Trophoblast cell (in vitro differentiated cells and primary cell): Measurements from ENCODE around the gene LRCH4.

Experiments used
- DNase-seq, 2 donors: peaks; one replicate each; pipeline ENCODE4 v3.0.0-alpha.2; 2016
- H2AFZ ChIP-seq: 2 replicates; pipeline ENCODE4 v1.6.1; 2013; ENCODE audit warnings: low read length, moderate library complexity, mild to moderate bottlenecking; ENCODE audit not compliant: insufficient read depth, poor library complexity
- H2AK5ac ChIP-seq: 2 replicates; pipeline ENCODE4 v1.6.1; 2013; ENCODE audit warnings: mild to moderate bottlenecking, low read length
- H2BK120ac ChIP-seq: 2 replicates; pipeline ENCODE4 v1.6.1; 2013; ENCODE audit warnings: low read length, mild to moderate bottlenecking, moderate library complexity; ENCODE audit not compliant: insufficient read depth, poor library complexity
- H2BK12ac ChIP-seq: 2 replicates; pipeline ENCODE4 v1.6.1; 2013; ENCODE audit warnings: mild to moderate bottlenecking, low read length, moderate library complexity
- H2BK5ac ChIP-seq: 2 replicates; pipeline ENCODE4 v1.6.1; 2013; ENCODE audit warnings: low read length, low read depth, moderate library complexity, mild to moderate bottlenecking; ENCODE audit not compliant: poor library complexity
- H3K14ac ChIP-seq: 2 replicates; pipeline ENCODE4 v1.6.1; 2013; ENCODE audit warnings: mild to moderate bottlenecking, low read length
- H3K18ac ChIP-seq: 2 replicates; pipeline ENCODE4 v1.6.1; 2013; ENCODE audit warnings: mild to moderate bottlenecking, low read length
- H3K23ac ChIP-seq: 2 replicates; pipeline ENCODE4 v1.6.1; 2013; ENCODE audit warnings: low read length
- H3K27ac ChIP-seq: 2 replicates; pipeline ENCODE4 v1.5.1; 2013; ENCODE audit warnings: low read depth, mild to moderate bottlenecking, inconsistent platforms, low read length, moderate library complexity
- H3K27me3 ChIP-seq: 2 replicates; pipeline ENCODE4 v1.6.1; 2013; ENCODE audit warnings: inconsistent platforms, mild to moderate bottlenecking, low read length, moderate library complexity; ENCODE audit not compliant: insufficient read depth
- H3K36me3 ChIP-seq, 2 experiments: 1 replicate in 1 of 2; 2 replicates in 1 of 2; pipeline ENCODE4 v1.6.1; 2013; ENCODE audit warnings: low read length in 2 of 2, mild to moderate bottlenecking in 2 of 2, moderate library complexity in 1 of 2; ENCODE audit not compliant: insufficient read depth in 2 of 2, control insufficient read depth in 1 of 2
- H3K4ac ChIP-seq: 2 replicates; pipeline ENCODE4 v1.6.1; 2013; ENCODE audit warnings: low read depth, mild to moderate bottlenecking, low read length, moderate library complexity
- H3K4me1 ChIP-seq, 2 experiments: 1 replicate in 1 of 2; 2 replicates in 1 of 2; pipeline ENCODE4 v1.6.1; 2013; ENCODE audit warnings: low read length in 2 of 2, mild to moderate bottlenecking in 2 of 2, moderate library complexity in 1 of 2; ENCODE audit not compliant: insufficient read depth in 2 of 2, control insufficient read depth in 1 of 2
- H3K4me2 ChIP-seq: 2 replicates; pipeline ENCODE4 v1.6.1; 2013; ENCODE audit warnings: inconsistent platforms, mild to moderate bottlenecking, low read length, moderate library complexity
- H3K4me3 ChIP-seq: 2 replicates; pipeline ENCODE4 v1.5.1; 2013; ENCODE audit warnings: mild to moderate bottlenecking, low read depth, low read length, inconsistent platforms
- H3K79me1 ChIP-seq: one replicate; pipeline ENCODE4 v1.6.1; 2013; ENCODE audit warnings: low read length
- H3K79me2 ChIP-seq: 2 replicates; pipeline ENCODE4 v1.6.1; 2013; ENCODE audit warnings: low read length, mild to moderate bottlenecking; ENCODE audit not compliant: control insufficient read depth, insufficient read depth, poor library complexity
- H3K9ac ChIP-seq: 2 replicates; pipeline ENCODE4 v1.6.1; 2013; ENCODE audit warnings: mild to moderate bottlenecking, low read length
- H3K9me3 ChIP-seq: 2 replicates; pipeline ENCODE4 v1.6.1; 2013; ENCODE audit warnings: low read depth, mild to moderate bottlenecking, control low read depth, inconsistent platforms, low read length; ENCODE audit not compliant: insufficient read depth
- H4K12ac ChIP-seq: 2 replicates; pipeline ENCODE4 v1.6.1; 2013; ENCODE audit warnings: low read depth, mild to moderate bottlenecking, low read length, moderate library complexity
- H4K8ac ChIP-seq: 2 replicates; pipeline ENCODE4 v1.6.1; 2013; ENCODE audit warnings: low read depth, mild to moderate bottlenecking, low read length, moderate library complexity
- H4K91ac ChIP-seq: one replicate; pipeline ENCODE4 v1.6.1; 2013; ENCODE audit warnings: low read depth, mild to moderate bottlenecking, low read length, moderate library complexity
- WGBS: extraction: QIAGEN DNeasy Blood & Tissue Kit; methylation state at CpG from one replicate; pipeline ENCODE4 v1.1.7; 2013; ENCODE audit warnings: missing lambda C conversion rate; ENCODE audit not compliant: insufficient read length, insufficient coverage; ENCODE audit errors: extremely low coverage; 5-methylcytosine and 5-hydroxymethylcytosine counted together

The LRCH4 gene

GRCh38 chr7:100621554-100621953 is 35.6 kb upstream of the LRCH4 start:
- H3K4me1 ChIP-seq, result no peaks in the 10 kb centered on the region
- no peak overlapping the region for H4K12ac ChIP-seq
- H2AFZ ChIP-seq, result no peak overlapping the region
- no peaks in the 10 kb centered on the region for H3K79me1 ChIP-seq
- H3K23ac ChIP-seq, result no peak overlapping the region
- no peak overlapping the region for H3K9ac ChIP-seq
- H3K27me3 ChIP-seq, result no peaks in the 10 kb centered on the region
- no peak overlapping the region for H3K14ac ChIP-seq
- H2AK5ac ChIP-seq, result no peak overlapping the region
- H3K18ac ChIP-seq, result no peak overlapping the region
- no peak overlapping the region for H4K8ac ChIP-seq
- H2BK5ac ChIP-seq, result no peak overlapping the region
- no peak overlapping the region for H2BK12ac ChIP-seq
- H3K4me3 ChIP-seq, result no peak overlapping the region
- H3K4me2 ChIP-seq, result no peak overlapping the region
- no peak overlapping the region for H4K91ac ChIP-seq
- no peak overlapping the region for H3K27ac ChIP-seq
- H2BK120ac ChIP-seq, result no peak overlapping the region
- WGBS, result no CpG with 5 or more reads among the region's 8 CpGs
- no peaks in the 10 kb centered on the region for H3K36me3 ChIP-seq
- no peaks in the 10 kb centered on the region for H3K79me2 ChIP-seq
- DNase-seq, result no peak
- no peak overlapping the region for H3K4ac ChIP-seq
- H3K9me3 ChIP-seq, result no peaks in the 10 kb centered on the region

- Histone ChIP-seq H3K27ac (no peak overlapping the region), H3K4me2 (no peak overlapping the region), H3K4me1 (no peaks in the 10 kb centered on the region), H3K4ac (no peak overlapping the region), H3K9ac (no peak overlapping the region), H2BK5ac (no peak overlapping the region), H2AK5ac (no peak overlapping the region), H2AFZ (no peak overlapping the region), H3K14ac (no peak overlapping the region), H3K4me3 (peak overlapping the region; percentile 37), H3K36me3 (no peaks in the 10 kb centered on the region), H4K91ac (no peak overlapping the region), H3K27me3 (no peaks in the 10 kb centered on the region), H3K79me2 (no peaks in the 10 kb centered on the region), H2BK120ac (no peak overlapping the region), H3K79me1 (no peaks in the 10 kb centered on the region), H3K23ac (no peak overlapping the region), H3K9me3 (no peaks in the 10 kb centered on the region), H2BK12ac (no peak overlapping the region), H4K8ac (no peak overlapping the region), H3K18ac (no peak overlapping the region), H4K12ac (no peak overlapping the region)
- no peak for DNase-seq
- WGBS, result no CpG with 5 or more reads among the region's 23 CpGs
These were observed 34.9 kb upstream of the LRCH4 start for GRCh38 chr7:100620804-100621203.

- Histone ChIP-seq H3K9ac (no peak overlapping the region), H4K12ac (no peak overlapping the region), H2BK120ac (no peak overlapping the region), H2BK12ac (no peak overlapping the region), H3K79me1 (no peaks in the 10 kb centered on the region), H2AFZ (no peak overlapping the region), H3K79me2 (no peaks in the 10 kb centered on the region), H3K4ac (no peak overlapping the region), H2AK5ac (no peak overlapping the region), H2BK5ac (no peak overlapping the region), H3K27me3 (no peaks in the 10 kb centered on the region), H3K4me2 (no peak overlapping the region), H3K9me3 (no peaks in the 10 kb centered on the region), H3K14ac (no peak overlapping the region), H3K4me1 (no peaks in the 10 kb centered on the region), H3K23ac (no peak overlapping the region), H4K8ac (no peak overlapping the region), H3K18ac (no peak overlapping the region), H3K27ac (no peak overlapping the region), H3K4me3 (no peak overlapping the region), H4K91ac (no peak overlapping the region), H3K36me3 (no peaks in the 10 kb centered on the region)
- WGBS, result no CpG with 5 or more reads among the region's 6 CpGs
- no peak for DNase-seq
These were observed 34.3 kb upstream of the LRCH4 start for GRCh38 chr7:100620239-100620638.

- Histone ChIP-seq H3K27ac (no peak overlapping the region), H3K4me2 (no peak overlapping the region), H3K79me1 (no peaks in the 10 kb centered on the region), H4K12ac (no peak overlapping the region), H4K8ac (no peak overlapping the region), H4K91ac (no peak overlapping the region), H2BK5ac (no peak overlapping the region), H3K9ac (no peak overlapping the region), H3K4me3 (no peak overlapping the region), H3K23ac (no peak overlapping the region), H3K27me3 (no peaks in the 10 kb centered on the region), H3K79me2 (peaks cover 2% of the 10 kb centered on the region), H2AK5ac (no peak overlapping the region), H3K4ac (no peak overlapping the region), H3K14ac (no peak overlapping the region), H3K9me3 (no peaks in the 10 kb centered on the region), H3K36me3 (peaks cover 2% of the 10 kb centered on the region in 2 experiments), H3K4me1 (peaks cover 3 to 9% of the 10 kb centered on the region in 2 experiments), H2AFZ (no peak overlapping the region), H2BK12ac (no peak overlapping the region), H3K18ac (no peak overlapping the region), H2BK120ac (no peak overlapping the region)
- no CpG with 5 or more reads among the region's 6 CpGs for WGBS
- DNase-seq, result no peak
These were observed 28.5 kb upstream of the LRCH4 start for GRCh38 chr7:100614308-100614861.
